ENCODE data around the gene PPM1F.

DNA sequence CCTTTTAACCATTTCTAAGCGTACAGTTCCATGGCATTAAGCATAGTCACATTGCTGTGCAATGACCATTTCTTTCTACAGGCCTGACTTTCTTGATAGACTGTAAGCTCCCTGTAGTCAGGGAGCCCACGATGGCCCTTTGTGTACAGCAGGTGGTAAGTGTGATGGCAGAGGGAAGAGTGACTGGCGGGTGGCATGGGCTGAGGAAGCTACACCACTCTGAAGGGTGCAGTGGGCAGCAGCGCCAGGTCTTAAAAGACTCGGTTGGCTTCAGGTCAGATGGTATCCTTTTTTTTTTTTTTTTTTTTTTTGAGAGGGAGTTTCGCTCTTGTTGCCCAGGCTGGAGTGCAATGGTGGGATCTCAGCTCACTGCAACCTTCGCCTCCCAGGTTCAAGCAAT is 1.6 kb downstream of the PPM1F start:
- no peak for TF ChIP-seq SP1 (IDR thresholded peaks at IDR 0.05)
- no peak for TF ChIP-seq BHLHE40 (IDR thresholded peaks at IDR 0.05; ENCODE audit: borderline replicate concordance)
- TF ChIP-seq LEF1 (IDR thresholded peaks at IDR 0.05; ENCODE audit: borderline replicate concordance) = no peak
- TF ChIP-seq FOXA1 (IDR thresholded peaks at IDR 0.05) = no peak
- no peak for TF ChIP-seq FOXM1 (IDR thresholded peaks at IDR 0.05; ENCODE audit: borderline replicate concordance)
- no peak for TF ChIP-seq ARNT (IDR thresholded peaks at IDR 0.05)
- TF ChIP-seq ZNF384 (IDR thresholded peaks at IDR 0.05) = no peak
